SK-N-SH treated with all-trans-retinoic acid at 6 μM for 48 hours (cell line): ENCODE results near the gene SLC13A2.

Experiments used
- ATAC-seq: fragments of 200-7000 bp; cut with Tn5 transposase; 3 replicates; pipeline ENCODE4 v1.9.1; 2020; ENCODE audit warnings: mild to moderate bottlenecking, moderate library complexity
- BACH2 ChIP-seq: fragments of 250-450 bp; sonication (Bioruptor Pico); IDR thresholded peaks from 2 replicates; pipeline ENCODE4 v1.9.0; 2021; ENCODE audit warnings: mild to moderate bottlenecking, borderline replicate concordance
- CSRNP3 ChIP-seq: fragments of 250-450 bp; sonication (Bioruptor Pico); IDR thresholded peaks from 2 replicates; pipeline ENCODE4 v1.5.1; 2021; ENCODE audit warnings: mild to moderate bottlenecking, moderate library complexity
- ESRRG ChIP-seq: fragments of 250-450 bp; sonication (Bioruptor Pico); IDR thresholded peaks from 2 replicates; pipeline ENCODE4 v1.6.1; 2021; ENCODE audit warnings: mild to moderate bottlenecking
- GLIS3 ChIP-seq: fragments of 250-450 bp; sonication (Bioruptor Pico); IDR thresholded peaks from 2 replicates; pipeline ENCODE4 v1.5.0; 2020; ENCODE audit warnings: mild to moderate bottlenecking, moderate library complexity
- ISL1 ChIP-seq: fragments of 250-450 bp; sonication (Bioruptor Pico); IDR thresholded peaks from 2 replicates; pipeline ENCODE4 v2.1.2; 2022; ENCODE audit warnings: mild to moderate bottlenecking, moderate library complexity
- OSR1 ChIP-seq: fragments of 250-450 bp; sonication (Bioruptor Pico); IDR thresholded peaks from 2 replicates; pipeline ENCODE4 v1.8.0; 2022; ENCODE audit warnings: moderate library complexity, mild to moderate bottlenecking, inconsistent platforms
- PATZ1 ChIP-seq: fragments of 250-450 bp; sonication (Bioruptor Pico); IDR thresholded peaks from 2 replicates; pipeline ENCODE4 v1.8.0; 2020; ENCODE audit warnings: mild to moderate bottlenecking, moderate library complexity, borderline replicate concordance
- POU6F1 ChIP-seq: fragments of 250-450 bp; sonication (Bioruptor Pico); IDR thresholded peaks from 2 replicates; pipeline ENCODE4 v1.8.0; 2021; ENCODE audit warnings: low read depth, mild to moderate bottlenecking, moderate library complexity, borderline replicate concordance
- TCF4 ChIP-seq: fragments of 250-450 bp; sonication (Bioruptor Pico); IDR thresholded peaks from 2 replicates; pipeline ENCODE4 v1.8.0; 2021; ENCODE audit warnings: mild to moderate bottlenecking, moderate library complexity, borderline replicate concordance
- TSHZ2 ChIP-seq: fragments of 250-450 bp; sonication (Bioruptor Pico); IDR thresholded peaks from 2 replicates; pipeline ENCODE4 v1.5.0; 2020; ENCODE audit warnings: mild to moderate bottlenecking, moderate library complexity
- ZC3H10 ChIP-seq: fragments of 250-450 bp; sonication (Bioruptor Pico); IDR thresholded peaks from 2 replicates; pipeline ENCODE4 v1.5.1; 2021; ENCODE audit warnings: mild to moderate bottlenecking, moderate library complexity
- ZFP30 ChIP-seq: fragments of 450-650 bp; formaldehyde crosslinking; IDR thresholded peaks from 2 replicates; pipeline ENCODE4 v1.5.0; 2022; ENCODE audit warnings: mild to moderate bottlenecking, moderate library complexity
- ZNF565 ChIP-seq: fragments of 450-650 bp; formaldehyde crosslinking; conservative IDR thresholded peaks from 2 replicates; pipeline ENCODE4 v1.5.0; 2020; ENCODE audit warnings: low read depth, mild to moderate bottlenecking, moderate library complexity

The SLC13A2 gene

GRCh38 chr17:28498652-28499363 lies 25.4 kb downstream of the SLC13A2 start:
- no peak for ATAC-seq
- TF ChIP-seq OSR1 (CRISPR knock-in tag), result no peak
- no peak for TF ChIP-seq ZNF565

GRCh38 chr17:28499364-28499664 lies 25.9 kb downstream of the SLC13A2 start:
- no peak for ATAC-seq
- no peak for TF ChIP-seq CSRNP3 (CRISPR knock-in tag)

- TF ChIP-seq POU6F1 (no peak), ESRRG (CRISPR knock-in tag) (no peak), ZC3H10 (CRISPR knock-in tag) (no peak)
- no peak for ATAC-seq
These were observed 26.4 kb downstream of the SLC13A2 start for GRCh38 chr17:28499684-28500357.

- peak; percentile 40; the same call in 2 of the 3 replicates for ATAC-seq
- TF ChIP-seq GLIS3 (CRISPR knock-in tag), result no peak
- TF ChIP-seq, all 23 proteins: peak for 0
These were observed 27.4 kb downstream of the SLC13A2 start for GRCh38 chr17:28500712-28501379.

- TF ChIP-seq POU6F1 (no peak), ZNF565 (no peak), BACH2 (CRISPR knock-in tag) (no peak), ISL1 (CRISPR knock-in tag) (no peak), ZFP30 (CRISPR knock-in tag) (no peak), PATZ1 (CRISPR knock-in tag) (no peak), TCF4 (CRISPR knock-in tag) (no peak), TSHZ2 (no peak), GLIS3 (CRISPR knock-in tag) (no peak)
- no peak; the same call in 2 of the 3 replicates for ATAC-seq
These were observed 28.2 kb downstream of the SLC13A2 start for GRCh38 chr17:28501421-28502284.
